OCI-LY3 (cell line): ENCODE measurements around the gene GRHL3.

Experiments used
- EZH2phosphoT487 ChIP-seq: fragments of 200-600 bp; shearing (Covaris generic); IDR thresholded peaks from 2 replicates; pipeline ENCODE4 v1.6.1; 2018; ENCODE audit warnings: antibody characterized with exemption, mixed run types, low read depth
- TF ChIP-seq, protein P1 (sequence below): fragments of 200-600, 300-600 bp; sonication (generic); IDR thresholded peaks from 2 replicates; pipeline ENCODE4 v1.5.1; 2014; ENCODE audit warnings: antibody characterized with exemption, low read length, low read depth

- TF ChIP-seq, protein P1, sequence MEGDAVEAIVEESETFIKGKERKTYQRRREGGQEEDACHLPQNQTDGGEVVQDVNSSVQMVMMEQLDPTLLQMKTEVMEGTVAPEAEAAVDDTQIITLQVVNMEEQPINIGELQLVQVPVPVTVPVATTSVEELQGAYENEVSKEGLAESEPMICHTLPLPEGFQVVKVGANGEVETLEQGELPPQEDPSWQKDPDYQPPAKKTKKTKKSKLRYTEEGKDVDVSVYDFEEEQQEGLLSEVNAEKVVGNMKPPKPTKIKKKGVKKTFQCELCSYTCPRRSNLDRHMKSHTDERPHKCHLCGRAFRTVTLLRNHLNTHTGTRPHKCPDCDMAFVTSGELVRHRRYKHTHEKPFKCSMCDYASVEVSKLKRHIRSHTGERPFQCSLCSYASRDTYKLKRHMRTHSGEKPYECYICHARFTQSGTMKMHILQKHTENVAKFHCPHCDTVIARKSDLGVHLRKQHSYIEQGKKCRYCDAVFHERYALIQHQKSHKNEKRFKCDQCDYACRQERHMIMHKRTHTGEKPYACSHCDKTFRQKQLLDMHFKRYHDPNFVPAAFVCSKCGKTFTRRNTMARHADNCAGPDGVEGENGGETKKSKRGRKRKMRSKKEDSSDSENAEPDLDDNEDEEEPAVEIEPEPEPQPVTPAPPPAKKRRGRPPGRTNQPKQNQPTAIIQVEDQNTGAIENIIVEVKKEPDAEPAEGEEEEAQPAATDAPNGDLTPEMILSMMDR: no peak
- no peak for TF ChIP-seq EZH2phosphoT487
These were observed 394 bp upstream of the GRHL3 start for GRCh38 chr1:24318615-24319311.
